ENCODE results near the gene BRD2. TPM values are rescaled to one million over a fixed set of nuclear protein-coding genes. Genes with fewer than 3 reads are reported as not detected.

BRD2 gene
- total and polyA plus RNA-seq, 9 of the 15 experiments (the other 6 are each of a cell fraction or from before 2014, with no cell fraction given): 19.0 to 252 (median 181) TPM

DNA sequence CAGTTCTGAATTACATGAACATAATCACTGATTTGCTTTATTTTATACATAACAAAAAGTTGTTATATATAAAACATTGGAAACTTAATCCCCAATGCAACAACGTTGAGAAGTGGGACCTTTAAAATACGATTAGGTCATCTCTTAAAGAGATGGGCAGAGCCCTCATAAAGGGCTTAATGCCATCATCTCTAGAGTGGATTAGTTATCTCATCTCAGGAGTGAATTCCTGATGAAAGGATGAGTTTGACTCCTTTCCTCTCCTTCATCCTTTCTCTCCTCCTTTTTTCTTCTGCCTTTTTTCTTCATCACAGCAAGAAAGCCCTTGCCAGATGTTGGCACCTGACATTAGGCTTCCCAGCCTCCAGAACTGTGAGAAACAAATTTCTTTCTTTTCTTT, 27.1 kb downstream of the BRD2 start:
- no peaks in the 10 kb centered on the region for H3K9me1 ChIP-seq (ENCODE audit: control insufficient read depth, insufficient read depth, low read length)
- in situ Hi-C loops (cut with MboI): no loop called here
- H2AFZ ChIP-seq (ENCODE audit: low read depth, low read length): no peak overlapping the region
- 3% methylated on average over 2 of the region's 2 CpGs for WGBS (ENCODE audit: insufficient coverage, low coverage, missing lambda C conversion rate)
- H3K79me2 ChIP-seq (ENCODE audit: control insufficient read depth, insufficient read depth, low read length): no peaks in the 10 kb centered on the region
- no peaks in the 10 kb centered on the region for H4K20me1 ChIP-seq (replicated peaks; ENCODE audit: control insufficient read depth, insufficient read depth, low read length)
- no peaks in the 10 kb centered on the region for H3K4me1 ChIP-seq (replicated peaks in 1 of 2; ENCODE audit: control insufficient read depth in 2 of 2, insufficient read depth in 2 of 2, low read length in 2 of 2)
- ATAC-seq (no peak), FAIRE-seq (no peak), DNase-seq (ENCODE audit: extremely low read depth in 1 of 4, low spot score in 3 of 4) (no peak)
- ChIA-PET CTCF (ENCODE audit: low intra/inter-chr PET ratio) (no interaction called here), POLR2A (interaction anchor here (0.7 kb wide), 1 partner anchor 23 kb away, joined by 3 read pairs; no protein-coding TSS in a partner anchor)
- no peaks in the 10 kb centered on the region for H3K9me3 ChIP-seq (replicated peaks; ENCODE audit: control insufficient read depth, insufficient read depth, low read depth, low read length)
- intact Hi-C loops (cut with micrococcal nuclease): no loop called here
- no peak overlapping the region for H3K4me3 ChIP-seq
- H3K27me3 ChIP-seq (ENCODE audit: control insufficient read depth in 2 of 2, insufficient read depth in 2 of 2, low read length in 2 of 2): peaks cover under 1 to 6% of the 10 kb centered on the region in 2 experiments
- no peak overlapping the region for H3K27ac ChIP-seq (ENCODE audit: extremely low read depth, low read depth, low read length)
- TF ChIP-seq, protein P1, sequence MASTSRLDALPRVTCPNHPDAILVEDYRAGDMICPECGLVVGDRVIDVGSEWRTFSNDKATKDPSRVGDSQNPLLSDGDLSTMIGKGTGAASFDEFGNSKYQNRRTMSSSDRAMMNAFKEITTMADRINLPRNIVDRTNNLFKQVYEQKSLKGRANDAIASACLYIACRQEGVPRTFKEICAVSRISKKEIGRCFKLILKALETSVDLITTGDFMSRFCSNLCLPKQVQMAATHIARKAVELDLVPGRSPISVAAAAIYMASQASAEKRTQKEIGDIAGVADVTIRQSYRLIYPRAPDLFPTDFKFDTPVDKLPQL (IDR thresholded peaks at IDR 0.05; ENCODE audit: extremely low read depth, insufficient read length): no peak
- TF ChIP-seq SLC30A9 (CRISPR knock-in tag; IDR thresholded peaks at IDR 0.05) (no peak), IRF1 (CRISPR knock-in tag; IDR thresholded peaks at IDR 0.05; ENCODE audit: borderline replicate concordance) (no peak), ZNF764 (CRISPR knock-in tag; IDR thresholded peaks at IDR 0.05; ENCODE audit: low read depth) (no peak), SOX6 (IDR thresholded peaks at IDR 0.05) (no peak)
- no TSS peak for BruUV-seq (replicated peaks)
- H3K4me2 ChIP-seq (ENCODE audit: insufficient read depth, low read length): no peak overlapping the region
- H3K9ac ChIP-seq (ENCODE audit: insufficient read depth in 1 of 2, low read depth in 2 of 2, low read length in 2 of 2): no peak overlapping the region
- no peaks in the 10 kb centered on the region for H3K36me3 ChIP-seq (ENCODE audit: control insufficient read depth, insufficient read depth, low read length)

Data from K562 (cell line).